Loucy (cell line): ENCODE results near the gene PTPMT1.

Experiments
- CTCF ChIP-seq: fragments of 200-600 bp; sonication (generic); conservative IDR thresholded peaks from 2 replicates; pipeline ENCODE4 v1.5.1; 2014; ENCODE audit warnings: mild to moderate bottlenecking, antibody characterized with exemption, low read length
- EZH2phosphoT487 ChIP-seq: fragments of 200-600 bp; IDR thresholded peaks from 2 replicates; pipeline ENCODE4 v1.6.1; 2018; ENCODE audit warnings: antibody characterized with exemption, mild to moderate bottlenecking, moderate library complexity, borderline replicate concordance

GRCh38 chr11:47523490-47524225 is 41.7 kb upstream of the PTPMT1 start:
- no peak for TF ChIP-seq CTCF
- TF ChIP-seq EZH2phosphoT487, result no peak
